T-helper 17 cell (primary cell): ENCODE measurements around the gene ACSL3. TPM values are rescaled to one million over a fixed set of nuclear protein-coding genes. Genes with fewer than 3 reads are reported as not detected.

Experiments
- ATAC-seq: fragments of 150-1000 bp; cut with Tn5 transposase; 2 replicates; pipeline ENCODE4 v1.10.0; 2021; ENCODE audit warnings: mild to moderate bottlenecking, moderate library complexity
- DNase-seq, 3 donors: peaks; one replicate each; pipeline versions ENCODE4 v3.0.0 to v3.0.0-alpha.2; 2020 to 2021
- H3K9me3 ChIP-seq: one replicate; pipeline ENCODE4 v1.7.0; 2013; ENCODE audit warnings: low read length, mild to moderate bottlenecking; ENCODE audit not compliant: control insufficient read depth, poor library complexity, severe bottlenecking
- H3K27ac Mint-ChIP-seq: one replicate; pipeline ENCODE4 v1.8.0; 2022; ENCODE audit warnings: mild to moderate bottlenecking, moderate library complexity, mixed read lengths
- H3K27me3 Mint-ChIP-seq: one replicate; pipeline ENCODE4 v1.8.0; 2022; ENCODE audit warnings: mixed read lengths
- H3K36me3 Mint-ChIP-seq: one replicate; pipeline ENCODE4 v1.8.0; 2022; ENCODE audit warnings: low read depth, mixed read lengths
- H3K4me1 Mint-ChIP-seq: one replicate; pipeline ENCODE4 v1.8.0; 2022; ENCODE audit warnings: mild to moderate bottlenecking, mixed read lengths
- H3K4me3 Mint-ChIP-seq: one replicate; pipeline ENCODE4 v1.8.0; 2022; ENCODE audit warnings: mild to moderate bottlenecking, moderate library complexity, mixed read lengths
- total RNA-seq, 4 donors: library from RNA in 2 of 4; stranded (reverse) in 2 of 4; gene quantifications; one replicate each; pipeline ENCODE4 v1.2.3 and lab custom pipeline; 2022 to 2026

The ACSL3 gene
- total RNA-seq (10 to 100 TPM; 56.2 to 65.7 TPM), total RNA-seq (lab: John Stamatoyannopoulos, UW) (55.0 to 58.5 reads per million in 2 donors)

DNA sequence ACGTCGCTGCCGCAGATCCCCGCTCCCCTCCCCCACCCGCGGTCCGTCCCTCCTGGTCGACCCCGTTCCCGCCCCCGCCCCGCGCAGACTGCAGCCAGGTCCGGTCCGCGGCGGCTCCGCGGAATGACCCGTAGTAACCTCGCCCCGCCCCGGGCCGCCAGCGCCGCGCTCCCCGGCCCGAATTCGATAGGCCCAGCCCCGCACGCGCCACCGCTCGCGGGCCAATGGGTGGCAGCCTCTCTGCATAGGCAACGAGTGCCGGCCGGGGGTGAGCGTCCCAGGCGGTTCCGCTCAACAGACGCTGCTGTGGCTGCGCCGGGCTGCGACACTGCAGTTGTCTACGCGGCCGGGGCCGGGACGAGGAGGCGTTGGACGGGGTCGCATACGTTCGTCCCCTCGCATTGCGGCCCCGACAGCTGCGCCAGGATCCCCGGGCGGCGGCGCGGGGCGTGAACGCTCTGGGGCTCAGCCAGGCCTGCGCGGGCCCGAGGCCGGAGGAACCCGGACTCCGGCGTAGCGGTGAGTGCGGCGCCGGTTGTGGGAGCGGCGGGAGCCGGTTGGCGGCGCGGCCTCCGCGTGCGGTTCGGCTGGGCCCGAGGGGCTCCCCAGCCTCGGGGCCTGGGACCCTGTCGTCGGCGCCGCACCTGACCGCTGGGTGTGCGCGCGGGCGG lies at the start of gene ACSL3:
TSS of gene ACSL3 (plus strand) at position 297 of the 671 bp plus-strand sequence. CDS start 47,737 bp downstream, outside the sequence.
- H3K27me3 Mint-ChIP-seq, result peaks cover 8% of the 10 kb centered on the region
- DNase-seq, result peak; percentile 81 to 89 (median 85)

DNA sequence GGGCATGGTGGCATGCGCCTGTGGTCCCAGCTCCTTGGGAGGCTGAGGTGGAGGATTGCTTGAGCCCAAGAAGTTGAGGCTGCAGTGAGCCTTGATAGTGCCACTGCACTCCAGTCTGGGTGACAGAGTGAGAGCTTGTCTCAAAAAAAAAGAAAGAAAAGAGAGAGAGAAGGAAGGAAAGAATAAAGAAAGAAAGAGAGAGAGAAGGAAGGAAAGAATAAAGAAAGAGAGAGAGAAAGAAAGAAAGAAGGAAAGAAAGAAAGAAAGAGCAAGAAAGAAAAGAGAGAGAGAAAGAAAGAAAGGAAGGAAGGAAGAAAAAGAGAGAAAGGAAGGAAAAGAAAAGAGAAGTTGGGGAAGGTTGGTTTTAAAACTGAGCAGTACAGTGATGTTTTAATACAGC lies 49.0 kb upstream of the ACSL3 start:
- Mint-ChIP-seq H3K36me3 (no peaks in the 10 kb centered on the region), H3K27ac (no peak overlapping the region), H3K4me3 (no peak overlapping the region), H3K4me1 (no peaks in the 10 kb centered on the region), H3K27me3 (peaks cover 6% of the 10 kb centered on the region)
- DNase-seq, result no peak
- no peak for ATAC-seq
- no peaks in the 10 kb centered on the region for H3K9me3 ChIP-seq

More for the DNA sequence above, at the start of gene ACSL3:
- ATAC-seq, result peak; percentile 99
- Mint-ChIP-seq H3K27ac (peak within 1 kb of the TSS; percentile 92), H3K4me1 (peaks cover 15% of the 10 kb centered on the region), H3K4me3 (peak within 1 kb of the TSS; percentile 88), H3K36me3 (no peaks in the 10 kb centered on the region)
- no peaks in the 10 kb centered on the region for H3K9me3 ChIP-seq

DNA sequence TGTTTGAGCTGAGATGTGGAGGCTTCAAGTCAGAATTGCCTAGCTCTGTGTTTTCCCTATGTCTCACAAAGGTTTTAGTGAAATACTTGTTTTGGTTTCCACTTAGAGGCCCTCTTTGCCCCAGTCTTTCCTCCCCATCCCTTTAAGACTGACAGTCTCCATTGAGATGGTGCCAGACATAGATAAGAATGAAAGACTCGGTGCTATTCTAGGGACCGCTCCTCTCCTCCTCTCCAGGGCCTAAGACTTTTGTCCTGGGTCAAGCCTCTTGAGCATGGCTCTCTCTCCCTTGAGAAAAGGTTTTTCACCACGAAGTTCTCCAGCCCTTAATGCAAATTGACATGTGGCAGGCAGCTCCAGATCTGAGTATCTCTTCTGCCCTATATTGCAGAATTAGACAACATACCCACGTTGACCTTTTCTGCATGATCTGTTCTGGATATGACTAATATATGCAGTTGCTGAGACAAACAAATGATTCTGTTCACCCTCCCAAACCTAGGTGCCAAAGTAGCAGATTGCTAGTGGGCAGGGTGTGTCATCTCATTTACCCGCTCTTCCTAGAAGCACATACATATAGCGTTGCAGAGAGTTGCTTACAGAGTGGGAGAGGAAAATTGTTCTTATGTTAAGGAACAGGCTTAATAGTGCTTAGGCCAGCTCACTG lies 47.5 kb upstream of the ACSL3 start:
- no peaks in the 10 kb centered on the region for H3K9me3 ChIP-seq
- Mint-ChIP-seq H3K27me3 (peaks cover 11% of the 10 kb centered on the region), H3K4me1 (no peaks in the 10 kb centered on the region), H3K27ac (no peak overlapping the region), H3K4me3 (no peak overlapping the region), H3K36me3 (no peaks in the 10 kb centered on the region)
- DNase-seq (no peak), ATAC-seq (no peak)

DNA sequence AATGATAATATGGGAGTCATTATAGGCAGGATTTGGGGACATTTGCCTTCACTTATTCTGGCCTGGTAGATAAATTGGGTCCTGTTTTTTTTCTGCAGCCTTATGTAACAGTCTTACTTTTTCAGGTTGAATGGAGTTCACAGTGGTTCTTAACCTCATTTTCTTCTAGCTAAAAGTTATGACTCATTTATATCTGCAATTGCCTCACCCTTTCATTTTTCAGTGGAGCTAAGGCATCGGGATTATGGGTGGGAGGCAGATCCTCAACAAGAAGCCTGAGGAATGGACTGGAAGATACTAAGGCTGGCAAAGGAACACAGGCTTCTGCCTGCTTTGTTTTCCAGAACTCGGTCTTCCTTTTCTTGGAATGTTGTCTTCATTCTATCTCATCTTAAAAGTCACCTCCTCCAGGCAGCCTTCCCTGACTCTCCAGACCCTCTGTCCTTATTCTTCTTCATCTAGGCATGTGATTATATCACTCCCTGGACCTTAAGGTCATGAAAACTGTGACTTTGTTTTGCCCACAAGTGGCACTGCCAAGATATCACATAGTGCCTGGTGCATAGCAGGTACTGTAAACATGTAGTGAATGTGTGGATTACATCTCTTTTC lies 41.0 kb upstream of the ACSL3 start:
- H3K4me1 Mint-ChIP-seq, result no peaks in the 10 kb centered on the region
- ATAC-seq (no peak), DNase-seq (no peak)
- peaks cover 14% of the 10 kb centered on the region for H3K27me3 Mint-ChIP-seq
- H3K36me3 Mint-ChIP-seq, result peaks cover 3% of the 10 kb centered on the region
- no peak overlapping the region for H3K27ac Mint-ChIP-seq
- no peak overlapping the region for H3K4me3 Mint-ChIP-seq
- no peaks in the 10 kb centered on the region for H3K9me3 ChIP-seq

DNA sequence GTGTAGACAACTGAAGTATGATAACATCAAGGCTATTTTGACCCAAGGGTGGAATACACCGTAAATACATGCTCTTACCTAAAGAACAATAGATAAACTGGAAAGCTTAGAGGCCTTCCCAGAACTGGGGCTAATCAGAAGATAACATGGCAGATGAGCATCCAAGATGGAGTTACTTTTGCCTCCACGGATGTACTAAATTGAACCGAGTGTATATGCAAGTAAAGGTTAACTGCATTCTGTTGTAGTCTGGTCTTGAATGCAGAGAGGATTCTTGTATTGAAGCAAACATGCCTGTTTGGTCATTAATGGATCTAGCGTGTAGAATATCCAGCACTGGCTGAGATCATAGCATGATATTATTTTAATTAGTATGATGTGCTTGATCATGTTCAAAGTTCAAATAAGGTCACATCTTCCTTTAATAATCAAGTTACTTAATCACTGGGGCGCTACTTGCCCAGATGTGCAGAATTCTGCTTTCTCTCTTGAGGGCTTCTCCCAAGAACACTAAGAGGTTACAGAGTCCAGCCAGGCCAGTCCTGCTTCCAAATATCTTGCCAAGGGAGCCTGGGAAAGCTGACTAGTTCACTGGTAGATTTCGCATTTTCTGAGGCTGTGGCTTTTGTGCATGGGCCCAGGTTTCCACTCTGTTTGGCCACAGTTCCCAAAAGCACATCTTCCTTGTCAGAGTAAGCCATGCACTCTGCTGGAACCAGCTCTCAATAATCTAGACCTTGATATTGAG lies 37.5 kb upstream of the ACSL3 start:
- Mint-ChIP-seq H3K4me3 (no peak overlapping the region), H3K36me3 (peaks cover 3% of the 10 kb centered on the region), H3K4me1 (no peaks in the 10 kb centered on the region), H3K27me3 (peaks cover 18% of the 10 kb centered on the region), H3K27ac (no peak overlapping the region)
- no peaks in the 10 kb centered on the region for H3K9me3 ChIP-seq
- no peak for ATAC-seq
- DNase-seq, result no peak

DNA sequence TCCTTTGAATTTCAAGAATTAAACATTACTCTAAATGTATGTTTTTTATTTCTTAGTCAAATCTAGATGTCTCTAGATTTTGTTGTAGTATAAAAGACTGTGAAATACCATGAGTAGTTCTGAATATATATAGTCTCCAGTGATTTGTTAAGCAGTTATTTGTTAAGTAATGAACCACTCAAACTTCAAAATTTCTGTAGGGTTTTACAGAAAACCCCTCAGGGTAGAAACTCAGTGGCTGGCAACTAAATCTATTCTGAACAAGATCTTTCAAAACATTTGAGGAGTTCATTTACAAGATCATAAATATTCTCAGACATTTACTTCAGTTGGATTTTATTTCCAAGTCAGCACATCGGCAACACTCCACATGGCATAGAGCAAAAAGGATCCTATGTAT lies 35.8 kb upstream of the ACSL3 start:
- Mint-ChIP-seq H3K27ac (no peak overlapping the region), H3K4me1 (no peaks in the 10 kb centered on the region), H3K27me3 (peaks cover 12% of the 10 kb centered on the region), H3K36me3 (peaks cover 2% of the 10 kb centered on the region), H3K4me3 (no peak overlapping the region)
- ATAC-seq, result no peak
- no peaks in the 10 kb centered on the region for H3K9me3 ChIP-seq
- no peak for DNase-seq

DNA sequence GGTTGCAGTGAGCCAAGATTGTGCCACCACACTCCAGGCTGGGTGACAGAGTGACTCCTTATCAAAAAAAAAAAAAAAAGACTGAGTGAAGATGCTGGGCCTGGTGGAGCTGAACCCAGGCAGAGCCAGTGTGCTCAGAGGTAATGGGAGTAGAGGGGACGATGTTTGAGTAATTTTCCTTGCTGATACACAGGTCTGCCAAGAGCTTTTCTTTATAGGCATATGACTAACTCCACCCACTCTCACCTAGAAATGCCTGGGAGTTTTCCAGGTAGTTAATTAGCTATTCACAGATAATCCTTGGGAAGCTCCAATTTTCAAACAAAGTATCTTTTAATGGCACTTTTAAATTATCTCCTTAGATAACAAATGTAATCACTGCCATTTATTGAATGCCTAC lies 33.4 kb upstream of the ACSL3 start:
- ATAC-seq, result no peak
- H3K36me3 Mint-ChIP-seq, result no peaks in the 10 kb centered on the region
- H3K27ac Mint-ChIP-seq, result no peak overlapping the region
- H3K4me3 Mint-ChIP-seq, result no peak overlapping the region
- H3K27me3 Mint-ChIP-seq, result peaks cover 9% of the 10 kb centered on the region
- no peaks in the 10 kb centered on the region for H3K4me1 Mint-ChIP-seq
- H3K9me3 ChIP-seq, result no peaks in the 10 kb centered on the region
- no peak for DNase-seq

DNA sequence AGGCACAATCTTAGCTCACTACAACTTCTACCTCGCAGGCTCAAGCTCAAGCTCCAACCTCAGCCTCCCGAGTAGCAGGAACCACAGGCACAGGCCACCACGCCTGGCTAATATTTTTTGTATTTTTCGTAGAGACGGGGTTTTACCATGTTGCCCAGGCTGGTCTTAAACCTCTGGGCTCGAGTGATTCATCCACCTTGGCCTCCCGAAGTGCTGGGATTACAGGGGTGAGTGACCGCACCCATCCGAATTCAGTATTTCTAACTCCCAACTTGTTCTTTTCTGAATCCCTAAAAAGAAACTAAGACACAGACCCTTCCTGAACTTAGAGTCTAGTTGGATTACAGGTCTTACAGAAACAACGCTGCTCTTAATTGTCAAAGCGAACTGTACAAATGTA lies 32.3 kb upstream of the ACSL3 start:
- Mint-ChIP-seq H3K27me3 (peaks cover 13% of the 10 kb centered on the region), H3K4me1 (no peaks in the 10 kb centered on the region), H3K4me3 (no peak overlapping the region), H3K36me3 (no peaks in the 10 kb centered on the region), H3K27ac (no peak overlapping the region)
- DNase-seq, result no peak
- no peak for ATAC-seq
- H3K9me3 ChIP-seq, result no peaks in the 10 kb centered on the region

DNA sequence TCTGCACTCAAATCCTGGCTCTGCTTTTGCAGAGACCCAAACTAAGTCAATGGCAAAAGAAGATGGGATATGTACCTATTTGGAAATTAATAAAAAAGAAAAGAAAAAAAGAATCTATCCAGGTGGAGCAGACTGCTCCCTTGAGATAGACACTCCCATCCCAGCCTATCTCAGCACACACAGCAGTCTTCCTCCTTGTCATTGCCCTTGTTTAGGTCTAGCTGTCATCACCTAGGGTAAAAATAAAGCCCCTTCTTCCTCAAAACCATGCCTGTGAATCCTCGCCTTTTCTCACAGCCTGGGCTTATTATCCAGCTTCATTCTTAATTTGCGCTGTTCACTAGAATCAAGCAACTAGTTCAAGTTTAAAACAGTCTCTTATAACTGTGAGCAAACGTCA lies 30.7 kb upstream of the ACSL3 start:
- ATAC-seq, result no peak

DNA sequence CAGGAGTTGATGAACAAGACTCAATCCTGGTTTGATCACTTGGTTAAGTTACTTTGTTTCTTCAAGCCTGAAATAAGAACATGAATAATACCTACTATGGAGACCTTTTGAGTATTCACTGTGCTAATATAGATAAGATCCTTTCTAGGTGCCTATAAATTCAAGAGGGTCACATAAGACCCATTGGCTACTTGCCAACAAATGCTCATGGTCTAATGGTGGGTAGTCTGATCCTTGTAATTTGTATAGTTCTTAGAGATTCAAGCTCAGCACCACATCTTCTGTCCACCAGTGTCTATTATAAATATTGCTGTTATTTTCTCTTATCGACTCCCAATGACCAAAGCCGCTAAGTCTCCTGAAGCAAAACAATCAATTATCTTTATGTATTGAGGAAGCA lies 27.4 kb upstream of the ACSL3 start:
- H3K36me3 Mint-ChIP-seq, result peaks cover 4% of the 10 kb centered on the region
- no peak overlapping the region for H3K27ac Mint-ChIP-seq
- ATAC-seq (no peak), DNase-seq (no peak)
- H3K27me3 Mint-ChIP-seq, result peaks cover 40% of the 10 kb centered on the region
- H3K9me3 ChIP-seq, result no peaks in the 10 kb centered on the region
- no peak overlapping the region for H3K4me3 Mint-ChIP-seq
- H3K4me1 Mint-ChIP-seq, result no peaks in the 10 kb centered on the region

More for the DNA sequence above, 30.7 kb upstream of the ACSL3 start:
- Mint-ChIP-seq H3K27me3 (peaks cover 24% of the 10 kb centered on the region), H3K36me3 (no peaks in the 10 kb centered on the region), H3K4me3 (no peak overlapping the region), H3K27ac (no peak overlapping the region), H3K4me1 (no peaks in the 10 kb centered on the region)
- no peak for DNase-seq
- no peaks in the 10 kb centered on the region for H3K9me3 ChIP-seq

DNA sequence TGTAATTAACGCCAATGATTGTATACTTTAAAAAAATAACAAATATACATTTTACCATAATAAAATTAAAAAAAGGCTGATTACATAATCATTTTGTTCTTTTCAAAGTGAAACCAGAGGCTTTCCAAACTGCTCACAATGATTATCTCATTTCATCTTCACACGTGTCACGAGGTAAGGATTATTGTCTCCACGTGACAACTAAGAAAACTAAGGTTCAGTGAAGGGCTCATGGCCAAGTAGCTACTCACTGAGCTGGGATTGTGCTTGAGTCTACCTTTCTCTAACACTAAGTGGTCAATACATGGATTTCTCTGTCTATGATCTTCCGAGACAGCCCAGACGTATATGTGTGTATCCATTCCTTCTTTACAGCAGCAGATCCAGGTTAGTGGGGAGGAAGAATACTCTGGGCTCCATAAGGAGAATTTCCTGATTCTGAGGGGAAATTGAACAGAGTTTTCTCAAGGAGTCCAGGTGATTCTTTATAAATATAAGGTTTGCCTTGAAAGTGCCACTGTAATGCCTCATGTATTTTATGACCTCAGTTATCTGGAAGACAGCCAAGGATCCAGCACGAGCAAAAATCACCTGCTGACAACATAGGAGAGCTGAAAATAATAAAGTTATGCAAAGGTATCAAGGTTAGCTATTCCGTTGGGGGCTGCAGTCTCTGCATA lies 25.6 kb upstream of the ACSL3 start:
- Mint-ChIP-seq H3K4me1 (no peaks in the 10 kb centered on the region), H3K27ac (no peak overlapping the region), H3K36me3 (peaks cover 4% of the 10 kb centered on the region), H3K4me3 (no peak overlapping the region), H3K27me3 (peaks cover 45% of the 10 kb centered on the region)
- no peak for DNase-seq
- H3K9me3 ChIP-seq, result no peaks in the 10 kb centered on the region
- ATAC-seq, result no peak

DNA sequence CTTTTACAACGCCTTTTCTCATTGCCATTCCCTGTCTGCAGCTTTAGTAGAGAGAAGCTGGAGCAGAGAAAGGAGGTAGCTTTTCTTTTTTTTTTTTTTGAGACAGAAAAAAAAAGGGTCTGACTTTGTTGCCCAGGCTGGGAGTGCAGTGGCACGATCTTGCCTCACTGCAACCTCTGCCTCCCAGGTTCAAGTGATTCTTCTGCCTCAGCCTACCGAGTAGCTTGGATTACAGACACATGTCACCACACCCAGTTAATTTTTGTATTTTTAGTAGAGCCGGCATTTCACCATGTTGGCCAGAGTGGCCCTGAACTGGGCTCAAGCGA lies 25.0 kb upstream of the ACSL3 start:
- H3K27ac Mint-ChIP-seq, result no peak overlapping the region
- peaks cover 3% of the 10 kb centered on the region for H3K4me1 Mint-ChIP-seq
- H3K36me3 Mint-ChIP-seq, result peaks cover 4% of the 10 kb centered on the region
- H3K4me3 Mint-ChIP-seq, result no peak overlapping the region
- no peak for DNase-seq
- peaks cover 49% of the 10 kb centered on the region for H3K27me3 Mint-ChIP-seq
- ATAC-seq, result no peak
- H3K9me3 ChIP-seq, result no peaks in the 10 kb centered on the region

DNA sequence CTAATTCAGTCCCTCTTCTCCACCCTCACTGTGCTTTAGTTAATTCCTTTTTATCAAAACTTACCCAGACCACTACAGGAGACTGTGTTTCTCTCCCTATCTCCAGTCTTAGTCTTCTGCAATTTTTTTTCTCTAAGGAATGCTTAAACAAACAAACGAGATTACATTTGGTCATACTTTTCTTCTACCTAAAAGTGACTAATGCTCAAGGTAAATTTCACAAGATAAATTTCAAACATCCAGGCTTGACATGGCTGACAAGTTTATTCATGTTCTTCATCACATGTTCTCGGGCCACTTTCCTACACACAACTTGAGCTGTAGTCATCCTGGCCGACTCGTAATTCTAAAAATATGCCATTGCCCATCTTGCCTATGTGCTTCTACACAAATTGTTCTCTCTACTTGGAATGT lies 23.2 kb upstream of the ACSL3 start:
- DNase-seq (no peak), ATAC-seq (no peak)
- Mint-ChIP-seq H3K4me3 (no peak overlapping the region), H3K4me1 (peaks cover 3% of the 10 kb centered on the region), H3K27ac (no peak overlapping the region), H3K27me3 (peaks cover 49% of the 10 kb centered on the region), H3K36me3 (peaks cover 4% of the 10 kb centered on the region)
- H3K9me3 ChIP-seq, result no peaks in the 10 kb centered on the region
